SIG-M5 (cell line): ENCODE measurements around the gene OGA.

Source experiments
- DNase-seq: peaks from one replicate; lab custom pipeline; 2025; lab: John Stamatoyannopoulos, UW

OGA gene

DNA sequence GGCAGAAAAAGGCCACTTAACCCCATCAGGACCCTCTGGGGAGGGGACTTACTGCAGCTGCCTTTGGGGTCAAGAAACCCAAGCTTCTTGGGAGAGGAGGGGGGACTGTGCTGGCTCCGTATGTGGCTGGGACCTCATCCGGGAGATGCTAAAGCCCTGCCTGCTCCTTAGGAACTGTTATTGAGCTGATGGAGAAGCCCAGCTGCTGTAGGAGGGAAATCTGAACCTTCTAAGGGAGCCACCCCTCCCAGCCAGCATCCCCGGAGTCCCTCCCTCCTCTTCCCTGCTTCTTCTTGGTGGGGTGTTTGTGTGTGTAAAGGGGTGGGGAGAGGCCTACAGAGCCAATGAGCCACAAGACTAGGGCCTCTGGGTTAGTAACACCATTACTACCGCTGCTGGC lies 17.1 kb upstream of the OGA start:
- DNase-seq = no peak

DNA sequence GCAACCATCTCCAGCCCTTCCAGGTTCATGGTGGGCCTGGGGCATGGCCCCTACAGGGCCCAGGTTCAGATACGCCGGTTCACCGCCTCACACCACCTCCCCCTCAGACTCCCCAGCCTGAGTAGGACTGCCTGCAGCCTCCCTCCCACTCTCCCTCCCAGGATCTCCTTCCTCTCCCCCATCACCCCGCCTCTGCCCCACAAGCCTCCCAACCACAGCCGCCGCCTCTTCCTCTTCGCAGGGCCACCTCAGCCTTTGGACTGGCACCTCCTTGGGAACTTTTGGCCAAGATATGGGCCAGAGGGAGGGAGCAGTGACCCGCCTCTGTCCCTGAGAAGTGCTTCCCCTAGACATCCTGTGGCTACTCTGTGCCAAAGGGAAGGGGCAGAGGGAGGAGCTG lies 16.1 kb upstream of the OGA start:
- no peak for DNase-seq

DNA sequence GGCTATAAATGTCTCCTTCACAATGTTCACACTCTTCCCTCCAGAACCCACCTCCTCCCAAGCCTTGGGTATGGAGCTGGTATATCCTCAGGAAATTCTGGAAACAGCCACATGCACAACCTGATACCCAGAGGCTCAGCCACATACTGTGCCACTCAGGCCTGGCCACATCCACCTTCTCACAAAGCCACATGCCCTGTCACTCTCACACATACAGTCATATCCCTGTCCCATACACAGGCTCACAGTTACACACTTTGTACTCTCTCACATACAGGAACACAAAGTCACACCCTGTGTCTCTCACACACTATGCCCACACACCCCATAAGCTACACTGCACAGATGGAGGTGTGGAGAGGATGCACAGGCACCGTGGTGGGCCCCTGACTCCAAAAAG lies 15.2 kb upstream of the OGA start:
- DNase-seq = no peak

DNA sequence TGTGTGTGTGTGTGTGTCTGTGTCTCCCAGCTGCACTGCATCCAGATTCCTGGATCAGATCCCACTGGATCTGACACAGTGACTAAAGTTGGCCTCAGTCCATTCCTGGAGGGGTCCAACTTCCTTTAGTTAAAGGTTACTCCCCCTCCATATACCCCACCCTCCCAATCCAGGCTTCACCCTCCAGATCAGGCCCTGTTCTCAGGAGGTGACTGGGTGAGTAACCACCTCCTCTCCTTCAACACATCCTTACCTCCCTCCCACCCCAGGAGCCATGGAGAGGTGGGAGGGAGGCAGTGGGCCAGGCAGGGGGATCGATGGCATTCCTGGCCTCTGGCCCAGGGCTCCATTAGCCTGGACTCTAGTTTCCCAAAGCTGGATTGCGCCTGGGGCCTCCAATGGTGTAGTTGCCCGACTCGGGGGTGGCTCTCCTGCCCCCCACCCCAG lies 14.1 kb upstream of the OGA start:
- DNase-seq = no peak

DNA sequence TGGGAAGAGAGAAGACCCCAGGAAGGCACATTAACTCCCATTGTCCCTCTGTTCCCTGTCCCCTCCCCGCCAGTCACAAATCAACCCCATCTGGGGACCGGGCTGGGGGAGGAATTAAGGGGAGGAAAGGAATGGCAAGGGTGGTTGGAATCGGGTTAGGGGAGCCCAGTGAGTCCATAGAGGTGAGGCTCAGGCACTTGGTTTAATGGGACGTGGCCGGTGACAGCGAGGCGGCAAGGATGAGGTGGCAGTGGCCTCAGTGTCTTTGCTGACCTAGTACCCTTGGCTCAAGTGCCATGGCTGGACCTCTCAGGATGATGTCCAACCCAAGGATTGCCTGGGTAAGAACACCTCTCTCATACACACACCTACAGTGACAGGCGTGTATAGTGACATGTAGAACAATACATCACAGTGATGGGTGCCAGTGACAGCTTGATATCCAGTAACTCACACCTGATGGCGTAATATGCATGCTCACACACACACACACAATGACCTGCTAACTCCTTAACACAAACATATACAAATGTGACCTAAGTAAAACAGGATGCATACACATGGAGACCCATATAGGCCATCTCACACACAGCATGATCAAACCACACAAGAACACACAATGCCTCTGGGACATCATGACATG lies 13.0 kb upstream of the OGA start:
- no peak for DNase-seq

DNA sequence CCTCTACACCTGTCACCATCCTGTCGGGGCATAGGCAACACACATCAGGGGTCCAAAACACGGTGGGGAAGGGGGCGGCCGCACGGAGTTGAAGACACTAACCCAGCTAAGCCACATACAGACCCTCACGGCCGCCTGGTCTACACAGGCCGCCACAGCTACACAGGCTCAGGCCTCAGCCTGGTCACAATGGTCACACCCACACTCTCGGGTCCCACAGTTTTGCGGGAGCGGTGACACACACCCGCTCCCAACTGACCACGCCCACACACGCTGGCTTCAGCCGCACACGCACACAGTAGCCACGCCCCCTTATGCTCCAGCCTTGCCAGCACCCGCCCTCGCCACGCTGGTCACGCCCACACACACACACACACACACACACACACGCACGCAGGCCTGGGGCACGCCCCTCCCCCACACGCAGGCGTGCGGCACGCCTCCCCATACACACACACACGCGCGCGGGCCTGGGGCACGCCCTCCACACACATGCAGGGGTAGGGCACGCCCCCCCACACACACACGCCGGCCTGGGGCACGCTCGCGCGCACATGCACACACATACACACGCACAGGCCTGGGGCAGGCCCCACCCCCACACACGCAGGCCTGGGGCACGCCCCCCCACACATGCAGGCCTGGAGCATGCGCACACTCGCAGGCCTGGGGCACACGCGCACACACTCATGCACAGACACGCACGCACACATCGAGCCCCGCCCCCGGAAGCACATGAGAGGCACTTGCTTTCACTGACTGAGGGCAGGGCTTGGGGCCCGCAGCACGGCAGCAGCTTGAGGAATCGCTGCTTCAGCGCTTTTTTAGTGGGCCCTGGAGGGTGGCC lies 12.3 kb upstream of the OGA start:
- DNase-seq = peak; percentile 43

DNA sequence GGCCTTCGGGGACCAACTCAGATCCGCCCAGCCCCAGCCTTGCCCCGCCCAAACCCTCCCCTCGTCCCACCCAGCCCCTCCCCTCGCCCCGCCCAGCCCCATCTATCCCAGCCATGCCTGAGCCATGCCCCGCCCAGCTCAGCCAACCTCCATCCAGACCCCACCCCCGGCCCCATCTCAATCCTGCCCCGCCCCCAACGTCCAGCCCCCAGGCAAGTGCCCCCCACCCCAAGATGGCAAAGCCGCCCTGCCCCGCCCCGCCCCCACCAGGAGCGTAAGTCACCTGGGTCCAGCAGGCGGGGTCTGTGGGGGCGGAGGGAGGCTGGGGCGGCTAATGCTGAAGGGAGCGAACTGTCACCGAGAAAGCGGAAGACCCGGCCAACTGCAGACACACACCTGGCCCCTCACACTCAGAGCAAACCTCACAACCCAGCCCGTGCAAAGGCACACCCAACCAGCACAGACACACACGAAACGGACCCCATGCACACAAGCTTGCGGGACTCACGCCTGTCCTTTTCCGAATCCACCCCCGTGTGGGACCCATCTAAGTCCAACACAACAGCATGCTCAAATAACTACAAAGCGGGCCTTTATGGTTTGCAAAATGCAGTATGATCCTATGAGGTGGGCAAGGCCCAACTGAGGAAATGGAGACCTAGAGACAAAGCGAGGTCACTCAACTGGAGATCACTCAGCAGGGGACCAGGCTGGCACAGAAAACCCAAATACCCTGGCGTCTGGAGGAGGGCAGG lies 11.5 kb upstream of the OGA start:
- no peak for DNase-seq

DNA sequence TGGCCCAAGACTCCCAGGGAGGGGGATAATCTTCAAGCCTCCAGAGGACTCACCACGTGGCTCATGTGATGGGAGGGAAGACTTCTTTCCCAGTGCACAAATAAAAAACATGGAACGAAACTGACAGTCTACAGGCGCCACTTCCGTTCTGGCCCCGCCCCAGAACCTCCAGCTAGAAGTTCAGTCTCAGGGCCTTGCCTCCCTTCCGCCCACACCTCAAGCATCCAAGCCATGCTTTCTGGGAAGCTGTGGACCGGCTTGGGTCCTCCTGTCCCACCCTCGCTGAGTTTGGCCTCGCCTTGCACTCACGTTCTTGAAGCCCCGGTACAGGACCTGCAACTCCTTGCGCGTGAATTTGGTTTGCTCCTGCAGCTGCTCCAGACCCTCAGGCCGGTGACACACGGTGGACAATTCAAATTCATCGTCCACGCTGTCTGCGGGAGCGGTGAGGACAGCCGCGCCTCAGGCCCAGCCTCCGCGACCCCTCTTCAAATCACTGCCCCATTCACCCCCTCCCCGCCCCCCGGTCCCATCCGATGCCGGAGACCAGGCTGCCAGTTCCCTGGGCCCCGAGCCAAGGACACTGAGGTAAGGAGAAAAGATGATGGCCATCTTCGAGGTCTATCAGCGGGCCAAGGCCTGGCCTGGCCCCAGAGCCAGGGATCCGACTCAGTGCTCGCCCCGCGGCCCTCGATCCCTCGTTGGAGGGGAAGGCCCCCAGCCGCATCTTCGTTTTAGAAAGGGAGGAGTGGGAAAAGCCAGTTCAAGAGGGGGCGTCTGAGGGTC lies 10.7 kb upstream of the OGA start:
- no peak for DNase-seq

DNA sequence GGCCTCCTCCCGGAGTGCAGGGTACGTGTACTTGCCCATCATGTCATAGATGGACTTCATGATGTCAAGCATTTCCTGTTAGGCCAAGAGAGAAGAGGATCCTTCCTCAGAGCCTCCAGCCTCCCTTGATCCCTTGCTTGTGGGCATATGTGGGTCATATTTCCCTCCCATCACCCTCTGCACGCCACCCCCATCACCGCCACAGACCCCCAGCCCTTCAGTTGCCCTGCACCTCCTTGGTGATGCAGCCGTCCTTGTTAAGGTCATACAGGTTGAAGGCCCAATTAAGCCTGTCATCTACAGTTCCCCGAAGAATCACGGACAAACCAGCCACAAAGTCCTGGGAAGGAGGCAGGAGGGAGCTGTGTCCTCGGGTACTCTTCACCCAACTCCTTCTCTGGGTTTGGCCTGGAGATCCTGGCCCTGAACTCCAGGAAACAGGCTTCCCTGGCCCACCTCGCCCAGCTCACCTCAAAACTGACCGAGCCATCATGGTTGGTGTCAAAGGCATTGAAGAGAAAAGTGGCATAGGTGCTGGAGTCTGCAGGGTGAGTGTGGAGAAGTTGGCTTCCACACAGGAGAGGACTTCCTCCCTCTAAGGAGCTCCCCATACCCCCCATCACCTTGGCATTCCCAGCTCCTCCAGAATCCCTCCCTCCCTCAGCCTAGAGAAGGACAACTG lies 9.8 kb upstream of the OGA start:
- DNase-seq = no peak

DNA sequence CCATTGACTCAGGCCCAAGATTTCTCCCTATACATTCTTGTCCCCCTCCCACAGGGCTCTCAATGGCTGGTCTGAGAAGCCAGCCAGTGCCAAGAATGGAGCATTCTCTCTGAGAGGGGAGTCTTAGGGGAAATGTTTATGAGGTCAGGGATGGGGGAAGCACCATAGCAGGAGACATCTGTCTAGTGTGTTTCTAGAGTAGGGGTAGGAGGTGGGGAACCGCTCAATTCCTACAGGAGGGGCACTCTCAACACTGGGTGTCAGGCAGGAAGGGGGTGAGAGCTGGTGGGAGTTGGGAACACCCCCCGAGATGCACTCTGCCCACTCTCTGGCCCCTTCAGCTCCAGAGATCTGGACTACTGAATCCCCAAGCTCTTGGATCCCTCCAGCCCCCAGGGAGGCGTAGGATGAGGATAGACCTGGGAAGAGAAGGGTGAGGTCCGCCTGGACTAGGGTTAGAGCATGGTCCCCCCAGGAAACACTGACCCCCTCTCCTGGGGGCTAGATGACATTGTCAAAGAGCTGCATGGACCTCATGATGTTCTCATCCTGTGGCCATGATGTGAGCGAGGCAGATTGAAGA lies 8.7 kb upstream of the OGA start:
- DNase-seq = no peak

DNA sequence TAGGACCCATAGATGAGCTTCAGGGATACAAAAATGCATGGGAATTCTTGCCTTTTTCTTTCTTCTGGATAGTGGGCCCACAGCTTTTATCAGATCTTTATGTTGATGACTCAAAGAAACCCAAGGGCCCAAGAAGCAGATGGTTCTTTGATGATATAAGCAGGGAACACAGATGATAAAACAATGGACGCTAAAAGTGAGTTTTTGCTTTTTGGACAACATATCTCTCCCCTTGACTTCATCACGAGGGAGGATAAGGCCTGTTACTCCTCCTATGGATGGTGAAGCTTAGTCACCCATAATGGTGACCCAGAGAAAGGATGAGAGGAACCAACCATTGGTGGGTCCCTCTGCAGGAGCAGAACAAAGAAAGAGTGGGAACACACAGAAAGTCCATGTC lies 6.5 kb upstream of the OGA start:
- DNase-seq = no peak

DNA sequence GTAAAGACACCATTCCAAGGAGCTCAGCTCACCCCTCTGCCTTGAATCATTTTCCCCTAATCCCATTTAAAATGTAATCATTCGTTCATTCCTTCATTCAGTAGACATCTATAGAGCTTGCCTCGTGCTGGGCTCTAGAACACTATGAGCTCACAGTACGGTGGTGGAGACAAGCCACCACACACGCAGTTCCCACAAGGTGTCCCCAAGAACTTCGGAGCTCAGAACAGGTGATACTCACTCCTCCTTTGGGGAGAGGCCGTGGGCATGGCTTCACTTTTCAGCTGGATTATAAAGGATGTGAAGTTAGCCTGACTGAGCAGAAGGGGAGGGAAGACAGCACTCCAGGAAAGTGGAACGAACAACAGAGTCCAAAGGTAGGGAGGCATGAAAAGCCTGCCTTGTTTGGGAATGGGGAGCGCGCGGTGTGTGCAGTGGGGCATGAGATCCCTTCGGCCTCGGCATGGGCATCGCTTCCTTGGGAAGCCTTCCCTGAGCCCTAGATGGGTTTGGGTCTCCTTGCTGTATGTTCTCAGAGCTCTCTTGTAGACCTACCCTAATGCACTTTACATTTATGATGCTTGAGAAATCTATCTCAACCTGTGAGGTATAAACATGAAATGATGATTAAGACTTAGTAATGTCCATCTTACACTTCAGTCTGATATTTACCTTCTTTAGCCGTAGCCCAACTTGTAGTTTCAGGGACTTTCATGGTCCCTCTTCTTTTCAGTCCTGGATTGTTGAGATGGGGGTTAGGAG lies 809 bp upstream of the OGA start:
- DNase-seq = no peak

DNA sequence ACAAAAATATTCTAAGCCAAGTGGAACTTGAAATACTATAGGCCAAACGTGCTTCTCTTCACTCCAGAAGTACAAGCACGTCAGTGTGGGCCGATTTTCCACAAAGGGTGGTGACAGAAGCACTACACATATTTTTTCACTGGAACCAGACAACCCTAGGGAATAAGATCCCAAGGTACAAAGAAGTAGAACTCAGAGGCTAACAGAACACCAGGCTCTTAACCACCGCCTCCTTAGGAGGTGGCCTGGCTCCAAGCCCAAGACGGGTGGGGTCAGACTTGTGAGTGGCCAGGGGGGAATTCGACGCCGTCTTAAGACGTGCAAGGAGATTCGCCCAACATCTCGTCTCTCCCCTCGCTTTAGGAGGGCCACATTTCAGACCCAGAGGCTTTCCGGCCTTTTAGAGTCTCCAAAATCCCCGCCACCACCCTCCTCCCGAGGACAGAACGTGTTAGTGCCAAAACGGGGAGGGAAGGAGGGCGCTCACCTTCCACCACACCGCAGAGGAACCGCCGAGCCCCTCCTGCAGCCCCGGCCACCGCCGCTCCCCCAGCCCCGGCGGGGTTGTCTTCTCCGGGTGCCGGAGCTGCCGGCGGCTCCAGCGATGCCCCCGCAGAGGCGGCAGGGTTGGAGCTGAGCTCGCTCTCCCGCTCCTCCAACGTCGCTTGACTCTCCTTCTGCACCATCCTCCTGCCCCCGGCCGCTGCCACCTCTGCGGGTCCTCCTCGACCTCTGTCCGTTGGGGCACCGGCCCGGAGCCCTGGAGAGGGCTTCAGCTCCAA lies 716 bp downstream of the OGA start:
- DNase-seq = no peak

DNA sequence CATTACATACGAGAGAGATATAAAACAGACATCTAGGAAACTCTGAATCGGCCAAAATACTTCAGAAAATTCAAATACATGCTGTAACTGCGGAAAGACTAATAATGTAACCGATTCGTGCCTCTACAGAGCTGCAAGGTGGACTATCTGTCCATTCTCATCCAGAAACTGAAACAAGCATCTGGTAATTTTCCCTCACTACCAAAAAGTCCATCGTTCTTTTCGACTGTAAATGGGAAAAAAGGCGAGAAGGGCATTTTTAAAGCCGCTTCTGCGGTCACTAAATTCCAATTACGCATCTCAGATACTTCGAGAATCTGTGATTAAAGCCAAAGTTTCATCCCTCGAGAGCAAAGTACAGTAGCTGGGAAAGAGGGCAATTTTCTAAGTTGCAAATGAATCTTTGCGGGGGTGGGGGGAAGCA lies 1.3 kb downstream of the OGA start:
- DNase-seq = no peak

DNA sequence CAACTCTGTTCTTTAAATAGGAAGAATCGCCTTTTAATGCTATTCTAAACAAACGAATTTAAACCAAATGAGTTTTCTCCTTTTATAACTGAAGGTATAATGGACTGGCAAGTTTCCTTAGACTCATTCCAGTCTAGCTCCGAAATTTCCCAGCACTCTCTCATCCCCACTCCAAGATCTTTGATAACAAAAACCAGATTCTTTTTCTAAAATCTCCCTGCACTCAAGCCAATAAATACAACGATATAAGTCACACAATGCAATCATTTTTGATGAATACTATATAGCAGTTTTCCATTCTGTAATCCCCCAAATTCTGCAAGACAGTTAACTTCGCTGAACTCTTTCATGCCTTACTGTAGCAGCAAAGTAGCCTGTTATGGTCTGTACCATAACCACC lies 1.9 kb downstream of the OGA start:
- no peak for DNase-seq

DNA sequence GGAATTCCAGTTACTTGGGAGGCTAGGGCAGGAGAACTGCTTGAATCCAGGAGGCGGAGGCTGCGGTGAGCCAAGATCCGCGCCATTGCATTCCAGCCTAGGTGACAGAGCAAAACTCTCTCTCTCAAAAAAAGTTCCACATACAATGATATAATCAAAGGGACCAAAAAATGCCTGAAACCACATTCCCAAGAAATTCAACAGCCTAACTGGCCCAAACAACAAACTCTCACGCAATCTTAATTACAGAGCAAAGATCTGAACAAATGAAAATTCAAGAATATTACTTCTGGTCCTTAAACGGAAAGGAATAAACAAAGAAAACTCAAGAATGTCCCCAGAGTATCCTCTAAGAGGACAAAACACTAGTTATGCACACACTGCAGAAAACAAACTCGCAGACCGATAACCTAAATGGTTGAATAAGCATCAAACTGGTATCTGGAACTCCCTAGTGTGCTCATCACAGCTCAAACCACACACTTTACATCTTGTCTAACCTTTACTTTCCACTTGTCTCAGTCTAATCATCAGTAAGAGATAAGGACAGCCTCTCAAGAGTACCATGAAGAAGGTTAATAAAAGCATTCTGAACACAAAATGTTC lies 3.7 kb downstream of the OGA start:
- no peak for DNase-seq

DNA sequence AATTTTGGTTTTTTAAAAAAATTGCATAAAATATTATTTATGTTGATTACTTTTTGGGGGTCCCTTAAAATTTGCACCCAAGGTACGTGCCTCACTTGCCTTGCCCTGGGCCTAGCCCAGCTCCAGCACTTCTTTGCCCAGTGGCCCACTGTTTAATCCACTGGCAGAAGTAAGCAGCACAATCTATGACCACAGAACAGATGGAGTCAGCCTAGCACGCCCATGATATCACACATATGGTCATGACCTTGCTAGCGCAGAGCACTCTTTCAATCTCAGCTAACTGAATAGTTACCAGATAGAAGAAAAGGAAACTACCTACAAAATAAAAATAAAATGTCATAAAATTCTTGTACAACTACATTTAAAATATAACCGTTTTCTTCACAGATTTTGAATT lies 5.6 kb downstream of the OGA start:
- DNase-seq = no peak

DNA sequence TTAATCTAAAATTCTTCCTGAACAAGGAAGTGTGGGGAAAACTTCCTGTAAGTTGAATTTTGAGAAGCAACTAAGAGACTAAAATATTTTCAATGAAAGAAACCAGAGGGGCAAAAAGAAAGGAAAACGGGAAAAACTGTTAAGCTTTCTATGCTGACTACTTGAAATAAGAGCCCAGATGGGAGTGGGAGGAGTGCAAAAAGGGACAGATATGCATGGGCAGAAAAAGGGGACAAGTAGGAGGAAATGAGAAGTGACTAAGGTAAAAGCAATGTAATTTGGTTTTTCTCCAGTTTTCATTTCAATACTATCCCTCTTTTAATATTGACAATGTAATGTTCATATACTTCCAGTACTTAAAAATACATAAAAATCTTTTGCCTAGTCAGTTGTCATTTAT lies 11.1 kb downstream of the OGA start:
- DNase-seq = no peak

DNA sequence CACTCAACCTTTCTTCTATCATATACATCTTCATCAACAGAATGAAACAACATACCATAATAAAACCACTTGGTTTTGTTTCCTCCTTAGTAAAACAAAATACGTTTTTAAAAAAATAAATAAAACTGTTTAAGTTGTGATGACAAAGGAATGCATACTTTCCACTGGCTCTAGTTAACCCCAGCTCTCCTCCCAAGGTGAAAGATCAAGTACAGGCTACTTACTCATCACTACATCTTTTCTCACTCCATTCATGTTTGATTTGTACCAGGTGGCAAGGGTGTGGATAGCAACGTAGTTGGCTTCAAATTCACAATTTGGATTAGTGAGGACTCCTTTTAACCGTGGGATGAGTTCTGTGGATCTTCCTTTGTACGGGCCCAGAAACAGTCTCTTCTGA lies 14.7 kb downstream of the OGA start:
- no peak for DNase-seq
